Measurements from ENCODE around the gene ACVR1B.

The ACVR1B gene

DNA sequence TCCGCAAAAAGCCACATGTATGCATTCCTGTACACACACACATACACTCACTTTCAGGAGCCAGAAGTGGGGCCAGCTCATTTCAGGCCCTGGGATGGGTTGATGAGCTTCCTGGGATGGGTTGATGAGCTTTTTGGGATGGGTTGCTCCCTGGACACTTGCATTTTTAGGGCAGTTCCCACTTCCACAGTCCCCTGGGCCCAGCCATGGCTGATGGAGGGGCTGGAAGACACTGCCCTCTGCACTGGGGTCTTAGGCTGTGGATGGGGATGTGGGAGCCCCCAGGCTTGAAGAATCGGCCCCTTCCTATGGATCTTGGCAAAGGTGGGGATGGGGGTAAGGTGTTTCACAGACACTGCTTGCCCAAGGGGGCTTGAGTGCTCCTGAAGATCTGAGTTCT lies 31.5 kb upstream of the ACVR1B start:
- no peak overlapping the region for H3K4me3 ChIP-seq (ENCODE audit: low read depth, low read length)
- TF ChIP-seq CTCF (IDR thresholded peaks at IDR 0.05; ENCODE audit: insufficient read depth, low read depth, low read length, missing control alignments) = no peak
- DNase-seq (ENCODE audit: low read depth) = no peak

- H3K4me3 ChIP-seq (ENCODE audit: low read depth, low read length) = no peak overlapping the region
- no peak for DNase-seq (ENCODE audit: low read depth)
Measured at GRCh38 chr12:51921017-51921725, 30.3 kb upstream of the ACVR1B start.

DNA sequence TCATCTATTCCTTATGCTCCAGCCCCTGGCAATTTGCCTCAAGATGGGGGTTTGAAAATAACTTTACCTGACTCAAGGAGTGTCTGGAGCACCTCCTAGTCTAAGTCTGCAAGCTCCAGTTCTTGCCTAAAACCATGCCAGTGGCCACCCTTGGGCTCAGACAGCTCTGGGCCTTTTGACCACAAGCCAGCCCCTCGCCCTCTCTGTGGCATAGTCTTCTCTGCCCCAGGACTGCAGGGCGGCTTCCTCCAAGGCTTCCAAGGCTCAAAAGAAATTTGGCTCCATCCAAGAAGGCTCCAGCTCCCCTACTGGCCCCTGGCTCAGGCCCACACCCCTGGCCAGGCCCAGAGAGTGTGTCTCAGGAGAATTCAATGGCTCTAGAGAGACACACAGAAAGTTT lies 29.4 kb upstream of the ACVR1B start:
- TF ChIP-seq CTCF (IDR thresholded peaks at IDR 0.05; ENCODE audit: insufficient read depth, low read depth, low read length, missing control alignments) = no peak
- DNase-seq (ENCODE audit: low read depth) = no peak
- H3K4me3 ChIP-seq (ENCODE audit: low read depth, low read length) = no peak overlapping the region

More at GRCh38 chr12:51921017-51921725, 30.3 kb upstream of the ACVR1B start:
- TF ChIP-seq CTCF (IDR thresholded peaks at IDR 0.05; ENCODE audit: insufficient read depth, low read depth, low read length, missing control alignments) = no peak

- peak; percentile 23 for DNase-seq (ENCODE audit: low read depth)
- TF ChIP-seq CTCF (IDR thresholded peaks at IDR 0.05; ENCODE audit: insufficient read depth, low read depth, low read length, missing control alignments) = no peak
- no peak overlapping the region for H3K4me3 ChIP-seq (ENCODE audit: low read depth, low read length)
Measured at GRCh38 chr12:51922762-51923505, 28.6 kb upstream of the ACVR1B start.

DNA sequence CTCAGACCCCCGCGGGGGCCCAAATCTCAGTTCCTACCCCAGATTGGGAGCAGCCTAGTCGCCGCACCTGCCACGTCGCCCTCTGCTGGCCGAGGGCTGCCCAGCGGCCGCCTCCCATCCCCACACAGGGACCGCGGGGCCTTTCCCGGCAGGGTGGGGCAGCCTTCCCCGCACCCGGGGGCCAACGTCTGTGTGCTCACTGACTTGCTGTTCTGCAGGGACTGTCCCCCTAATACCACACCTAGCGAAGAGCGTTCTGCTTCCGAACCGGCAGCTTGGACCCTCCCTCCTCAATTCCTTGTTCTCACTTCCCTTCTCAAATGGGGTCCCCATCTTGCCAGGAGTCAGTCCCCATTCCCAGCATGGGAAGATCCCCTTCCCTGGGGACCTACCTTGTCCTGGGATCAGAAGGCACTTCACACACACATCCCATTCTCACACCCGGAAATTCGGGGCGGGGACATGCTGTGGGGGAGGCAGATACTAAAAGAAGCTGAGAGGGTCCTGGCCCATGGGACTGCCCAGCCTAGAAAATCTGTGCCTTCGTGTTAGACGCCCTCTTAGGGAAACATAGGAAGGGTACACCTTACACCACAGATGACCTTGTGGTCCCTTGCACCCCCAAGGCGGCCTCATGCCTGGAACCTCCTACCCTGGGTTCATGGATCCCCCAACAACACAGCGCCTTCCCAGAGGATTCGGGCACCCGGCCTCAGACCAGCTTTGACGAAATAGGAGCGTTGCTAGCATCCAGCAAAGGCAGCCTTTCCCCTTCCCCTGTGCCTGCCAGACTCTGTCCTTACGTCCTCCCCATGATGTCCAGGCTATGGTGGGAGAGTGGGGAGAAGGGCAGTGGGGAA lies 27.8 kb upstream of the ACVR1B start:
- peak; percentile 34 for DNase-seq (ENCODE audit: low read depth)
- no peak overlapping the region for H3K4me3 ChIP-seq (ENCODE audit: low read depth, low read length)
- TF ChIP-seq CTCF (IDR thresholded peaks at IDR 0.05; ENCODE audit: insufficient read depth, low read depth, low read length, missing control alignments) = peak; percentile 83

DNA sequence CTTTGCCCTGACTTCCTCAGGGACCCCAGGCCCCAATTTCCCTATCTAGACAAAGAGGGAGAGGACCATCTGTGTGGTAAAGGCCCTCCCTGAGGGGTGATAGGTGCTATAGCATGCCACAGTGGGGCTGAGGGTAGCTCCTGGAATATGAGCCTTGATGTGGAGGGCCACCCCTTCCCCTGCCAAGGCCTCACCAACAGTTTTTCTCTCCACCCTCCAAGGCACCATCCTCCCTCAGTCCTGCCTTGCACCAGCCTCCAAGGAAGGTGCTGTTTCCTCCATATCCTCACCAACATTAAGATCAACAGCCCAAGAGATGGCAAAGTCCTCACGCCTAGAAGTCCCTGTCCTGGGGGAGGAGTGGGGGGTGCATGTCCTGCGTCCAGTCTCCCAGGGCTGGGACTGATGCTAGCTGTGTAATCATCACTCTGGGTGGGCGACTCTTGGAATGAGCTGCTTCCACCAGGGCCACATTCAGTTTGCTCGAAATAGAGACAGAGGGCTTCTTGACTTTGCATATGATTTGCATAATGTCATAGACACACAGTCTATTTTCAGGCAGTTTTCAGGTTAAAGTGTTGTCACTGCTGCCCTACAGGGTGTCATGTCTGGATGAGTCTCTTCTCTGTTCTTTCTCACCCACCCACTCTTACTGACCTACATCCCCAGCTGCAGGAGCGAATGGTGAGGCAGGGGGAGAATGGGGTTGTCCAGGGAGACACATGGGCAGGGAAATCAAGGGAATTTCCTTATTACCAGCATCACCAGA lies 26.8 kb upstream of the ACVR1B start:
- no peak overlapping the region for H3K4me3 ChIP-seq (ENCODE audit: low read depth, low read length)
- DNase-seq (ENCODE audit: low read depth) = peak; percentile 30
- TF ChIP-seq CTCF (IDR thresholded peaks at IDR 0.05; ENCODE audit: insufficient read depth, low read depth, low read length, missing control alignments) = no peak
